ENCODE data around the gene APOL4.

APOL4 gene

DNA sequence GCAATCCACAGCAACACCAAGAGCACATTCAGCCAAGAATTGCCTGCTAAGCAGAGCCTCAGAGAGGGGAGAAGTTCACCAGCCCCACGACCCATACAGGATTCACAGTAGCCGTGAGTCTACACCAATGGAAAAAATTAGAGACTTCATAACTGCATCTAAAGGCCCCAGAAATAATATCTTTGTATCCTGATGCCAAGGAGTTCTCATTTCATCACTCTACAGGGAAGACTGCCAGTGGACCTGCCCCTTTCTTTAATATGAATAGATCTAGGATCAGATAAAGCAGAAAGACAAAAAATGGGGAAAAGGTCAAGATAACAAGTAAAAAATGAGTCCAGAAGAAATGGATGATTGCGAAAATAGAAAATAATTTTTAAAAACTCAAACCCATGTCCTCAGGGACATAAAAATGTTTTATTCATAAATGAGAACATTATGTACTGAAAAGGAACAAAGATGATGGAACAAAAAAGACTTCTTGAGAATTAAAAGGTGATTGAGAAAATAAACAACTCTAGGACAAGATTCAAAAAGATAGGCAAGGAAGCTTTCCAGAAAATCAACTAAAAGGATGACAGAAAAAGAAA is 50.5 kb downstream of the APOL4 start:
- DNase-seq = no peak

DNA sequence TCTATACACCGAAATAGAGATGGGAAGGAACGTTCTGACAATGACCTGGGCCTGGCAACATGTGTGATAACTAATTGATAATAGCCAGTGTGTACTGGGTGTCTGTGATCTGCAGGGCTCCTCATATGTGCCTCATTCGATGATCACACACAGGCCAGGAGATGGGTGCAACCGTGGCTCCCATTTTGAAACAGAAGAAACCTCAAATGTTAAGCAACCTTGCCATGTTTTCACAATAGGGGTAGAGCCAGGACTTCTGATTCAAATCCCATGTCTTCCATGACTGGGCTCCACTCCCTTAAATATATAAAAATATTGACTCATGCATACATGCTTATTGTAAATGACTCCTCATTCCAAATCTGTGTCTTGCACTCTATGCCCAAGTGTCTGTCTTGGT is 52.2 kb downstream of the APOL4 start:
- no peak for DNase-seq

DNA sequence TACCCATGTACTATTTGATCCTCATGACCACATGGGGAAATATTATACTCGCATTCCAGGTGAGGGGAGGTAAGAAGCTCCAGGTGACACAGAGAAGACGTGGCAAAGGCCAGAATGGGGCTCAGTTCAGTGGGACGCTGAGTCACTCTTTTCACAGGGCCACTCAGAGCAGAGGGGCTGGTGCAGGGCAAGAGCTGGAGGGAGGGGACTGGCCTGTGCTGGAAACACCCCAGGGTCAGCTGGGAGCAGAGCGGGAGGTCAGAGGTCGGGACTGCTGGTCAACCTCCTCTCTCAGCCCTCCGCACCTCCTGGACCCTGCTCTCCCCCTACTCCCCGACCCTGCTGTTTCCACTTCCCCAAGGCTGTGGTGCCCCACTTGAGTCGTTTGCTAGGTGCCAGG is 53.2 kb downstream of the APOL4 start:
- DNase-seq = no peak

DNA sequence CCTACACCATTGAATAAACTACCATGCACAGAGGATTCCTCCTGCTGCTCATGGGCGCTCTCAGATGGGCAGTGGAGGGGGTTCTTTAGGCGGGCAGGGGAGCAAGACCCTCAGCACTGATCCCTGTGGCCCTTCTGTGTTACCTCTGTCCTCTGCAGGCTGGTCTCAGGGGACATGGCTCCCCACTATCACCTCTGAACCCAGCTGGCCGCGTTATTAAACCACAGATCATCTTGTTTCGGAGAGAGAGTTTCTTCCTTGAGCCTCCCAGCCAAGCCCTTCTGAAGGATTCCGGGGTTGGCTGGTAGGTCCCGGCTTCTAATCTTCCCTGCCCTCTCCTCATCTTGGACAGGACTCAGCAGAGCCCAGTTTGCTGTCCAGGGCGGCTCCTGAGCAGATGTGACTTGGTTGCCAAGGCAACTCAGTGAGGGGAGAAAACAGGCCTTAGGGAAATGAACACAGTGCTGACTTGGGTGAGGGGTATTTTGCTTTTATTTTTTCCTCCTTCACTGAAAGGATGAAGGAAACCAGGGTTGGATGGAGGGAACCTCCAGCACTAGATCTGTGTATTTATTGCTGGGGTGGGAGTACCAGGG is 54.3 kb downstream of the APOL4 start:
- no peak for DNase-seq

DNA sequence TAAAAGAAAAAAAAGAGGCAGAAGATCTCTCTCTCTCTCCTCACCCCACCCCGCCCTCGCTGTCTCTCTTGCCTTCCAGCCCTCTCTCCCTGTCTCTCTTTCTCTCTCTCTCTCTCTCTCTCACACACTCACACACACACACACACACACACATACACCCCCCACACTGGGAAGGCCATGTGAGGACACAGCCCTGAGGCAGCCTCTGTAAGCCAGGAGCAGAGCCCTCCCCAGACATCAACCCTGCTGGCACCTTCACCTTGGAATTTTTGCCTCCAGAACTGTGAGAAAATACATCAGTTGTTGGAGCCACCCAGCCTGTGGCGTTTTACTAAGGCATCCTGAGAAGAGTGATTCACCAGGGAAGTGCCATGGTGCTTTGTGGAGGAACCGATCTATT is 55.7 kb downstream of the APOL4 start:
- no peak for DNase-seq

DNA sequence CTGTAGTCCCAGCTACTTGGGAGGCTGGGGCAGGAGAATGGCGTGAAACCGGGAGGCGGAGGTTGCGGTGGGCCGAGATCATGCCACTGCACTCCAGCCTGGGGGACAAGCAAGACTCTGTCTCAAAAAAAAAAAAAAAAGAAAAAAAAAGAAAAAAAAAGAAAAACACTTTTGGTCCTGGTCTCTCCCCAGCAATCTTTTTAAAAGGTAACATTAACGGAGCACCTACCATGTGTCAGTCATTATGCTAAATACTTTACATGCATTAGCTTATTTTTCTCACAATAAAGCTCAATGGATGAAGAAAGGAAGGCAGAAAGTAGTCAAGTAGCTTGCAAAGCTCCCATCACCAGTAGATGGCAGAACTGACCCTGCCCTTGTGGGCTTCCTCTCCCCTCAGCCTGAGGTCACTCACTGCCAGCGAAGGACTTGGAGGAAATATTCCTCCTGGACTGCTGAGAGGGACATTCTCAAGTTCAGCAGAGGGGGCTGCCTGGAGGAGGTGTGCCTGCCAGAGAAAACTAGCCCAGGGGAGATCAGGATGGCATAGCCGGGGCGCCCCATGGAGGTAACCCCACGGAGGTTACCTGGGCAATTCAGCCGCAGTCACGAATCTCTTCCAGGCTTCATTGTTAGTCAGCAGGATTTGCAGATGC is 56.6 kb downstream of the APOL4 start:
- no peak for DNase-seq

DNA sequence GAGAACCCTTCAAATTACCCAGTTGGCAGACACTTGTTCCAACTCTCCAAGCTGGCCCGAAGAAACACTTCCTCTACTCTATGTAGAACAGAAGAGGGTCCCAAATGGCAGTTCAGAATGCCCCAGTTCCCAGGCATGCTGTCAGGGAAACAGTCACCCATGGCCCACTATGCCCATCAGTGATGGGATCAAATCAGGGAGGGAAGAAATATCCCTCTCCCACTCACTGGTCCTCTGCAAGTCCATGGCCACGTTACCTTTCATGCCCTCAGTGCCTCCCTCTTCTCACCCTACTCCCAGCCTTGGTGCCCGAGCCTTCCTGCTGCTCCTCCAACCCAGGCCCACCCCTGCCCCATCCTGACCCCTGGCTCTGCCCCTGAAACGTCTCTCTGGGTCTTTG is 57.7 kb downstream of the APOL4 start:
- no peak for DNase-seq

DNA sequence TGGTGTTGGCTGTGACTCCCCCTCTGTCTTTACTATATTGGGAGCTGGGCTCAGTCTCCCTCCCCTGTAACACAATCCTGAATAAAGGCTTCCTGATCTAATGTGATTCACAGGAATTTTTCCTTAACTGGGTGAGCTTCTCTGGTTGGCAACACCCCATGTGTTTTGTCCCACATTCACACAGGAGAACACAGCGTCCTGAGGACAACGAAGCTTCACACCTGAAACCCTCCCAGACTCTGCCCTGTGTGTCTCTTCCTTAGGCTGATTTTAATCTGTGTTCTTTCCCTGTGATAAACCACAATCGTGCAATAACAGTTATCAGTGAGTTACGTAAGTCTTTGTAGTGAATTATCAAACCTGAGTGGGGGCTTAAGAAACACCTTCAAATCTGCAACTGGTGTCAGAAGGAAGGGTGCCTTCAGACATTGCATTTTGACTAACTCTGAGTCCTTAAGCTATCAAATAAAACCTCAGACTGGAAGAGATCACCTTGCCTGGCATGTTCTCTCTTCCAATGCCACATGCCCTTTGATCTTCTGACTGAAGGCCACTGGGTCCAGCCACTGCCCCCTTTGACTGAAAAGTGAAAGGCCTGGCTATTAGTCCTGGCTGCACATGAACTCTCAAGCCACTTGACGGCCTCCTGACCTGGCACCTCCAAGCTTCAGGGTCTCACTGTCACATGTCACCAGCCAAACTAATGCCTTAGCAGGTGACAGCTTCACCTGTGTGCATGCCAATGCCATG is 58.4 kb downstream of the APOL4 start:
- DNase-seq = no peak

DNA sequence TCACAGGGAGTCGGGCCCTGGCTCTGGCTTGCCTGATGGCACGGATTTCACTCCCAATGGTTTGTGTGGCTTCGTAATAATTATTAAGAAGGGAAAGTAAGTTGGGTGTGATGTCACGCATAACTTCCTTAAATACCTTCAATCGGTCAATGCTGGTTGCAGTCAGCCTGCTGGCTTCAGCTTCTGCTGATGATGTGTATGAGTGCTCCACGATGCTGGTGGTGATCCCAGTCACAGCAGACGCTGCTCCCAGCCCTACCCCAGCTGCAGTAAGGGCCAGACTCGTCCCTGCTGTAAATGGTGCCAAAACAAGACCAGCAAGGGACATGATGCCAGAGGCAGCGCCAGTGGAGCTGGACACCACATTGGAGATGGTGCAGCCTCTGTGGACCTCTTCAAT is 60.1 kb downstream of the APOL4 start:
- DNase-seq = no peak

Data from activated CD4-positive, alpha-beta T cell treated with anti-CD3 and anti-CD28 coated beads for 1 hour (primary cell).